Vagina (tissue), 2 donors: ENCODE results near the gene HNF1B.

Experiments
- CTCF ChIP-seq, 3 experiments: fragments of 450-650 bp in 2 of 3; fragments of 200-600 bp in 1 of 3; sonication (generic) in 1 of 3; IDR thresholded peaks; one replicate each; pipeline ENCODE4 v1.5.1; 2017 to 2019; ENCODE audit warnings: antibody characterized with exemption in 3 of 3, mild to moderate bottlenecking in 2 of 3, moderate library complexity in 2 of 3
- POLR2A ChIP-seq, 2 donors: fragments of 450-650 bp; IDR thresholded peaks; one replicate each; pipeline ENCODE4 v1.6.1; 2017; ENCODE audit warnings: antibody characterized with exemption in 2 of 2, mild to moderate bottlenecking in 2 of 2, moderate library complexity in 2 of 2

GRCh38 chr17:37750292-37750691 lies 5.4 kb upstream of the HNF1B start:
- TF ChIP-seq CTCF (IDR thresholded peaks at IDR 0.05) (no peak), POLR2A (IDR thresholded peaks at IDR 0.05) (no peak)
